Stimulated activated CD4-positive, alpha-beta T cell treated with anti-CD3 and anti-CD28 coated beads, Interleukin-4, amount 100 ng/mL, for 4 hours (primary cell): ENCODE measurements around the gene CIC.
A peak's percentile ranks its signal among the peaks of the same experiment; 100 is the strongest.

ENCODE experiments used
- DNase-seq, 2 experiments: peaks; one replicate each; pipeline ENCODE4 v3.0.0-alpha.2; 2020

CIC gene

GRCh38 chr19:42244347-42245220 lies 24.5 kb upstream of the CIC start:
- DNase-seq, result peak; percentile 85 to 93

DNA sequence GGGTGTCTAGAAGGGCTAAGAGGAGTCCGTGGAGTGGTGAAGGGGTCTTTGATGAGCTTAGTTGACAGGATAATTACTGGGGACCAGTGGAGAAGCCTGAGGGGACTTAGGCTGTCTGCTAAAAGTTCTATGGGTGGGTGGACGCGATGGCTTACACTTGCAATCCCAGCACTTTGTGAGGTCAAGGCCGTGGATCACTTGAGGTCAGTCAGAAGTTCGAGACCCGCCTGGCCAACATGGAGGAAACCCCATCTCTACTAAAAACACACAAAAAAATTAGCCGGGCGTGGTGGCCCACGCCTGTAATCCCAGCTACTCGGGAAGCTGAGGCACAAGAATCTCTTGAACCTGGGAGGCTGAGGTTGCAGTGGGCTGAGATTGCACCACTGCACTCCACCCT lies 23.8 kb upstream of the CIC start:
- no peak for DNase-seq

- no peak for DNase-seq
Observed at GRCh38 chr19:42246143-42246921, 22.7 kb upstream of the CIC start.

DNA sequence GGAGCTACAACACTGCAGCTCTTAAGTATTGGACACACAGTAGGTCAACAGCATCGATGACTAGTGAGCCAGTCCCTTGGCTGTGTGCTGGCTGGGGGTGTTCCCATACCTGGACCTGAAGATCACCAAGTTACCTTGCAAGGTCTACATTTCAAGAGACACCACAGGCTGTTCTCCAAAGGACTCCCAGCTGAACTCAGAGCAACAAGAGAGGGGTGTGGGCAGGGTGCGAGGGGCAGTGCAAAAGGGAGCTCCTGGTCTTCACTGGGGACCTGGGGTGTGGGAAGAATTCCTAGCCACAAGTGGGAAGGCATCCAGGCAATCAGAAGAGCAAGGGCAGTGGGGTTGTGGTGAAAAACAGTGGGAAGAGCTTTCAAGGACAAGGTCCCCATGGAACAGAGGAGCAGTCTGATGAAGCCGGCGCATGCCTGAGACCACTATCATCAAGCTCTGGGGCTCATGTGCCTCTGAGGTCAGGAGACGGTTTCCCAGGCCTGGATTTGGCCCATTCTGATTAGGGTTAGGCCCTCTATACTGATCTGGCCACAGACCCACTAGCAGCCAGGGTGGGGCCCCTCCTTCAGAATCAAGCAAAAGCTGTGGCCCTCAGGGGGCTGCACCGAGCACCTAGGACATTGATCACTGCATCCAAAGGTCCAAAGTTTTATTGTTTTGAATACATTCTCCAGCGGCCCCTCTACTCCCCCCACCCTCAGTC lies 22.0 kb upstream of the CIC start:
- DNase-seq, result no peak

- DNase-seq, result no peak
Observed at GRCh38 chr19:42247640-42248199, 21.3 kb upstream of the CIC start.

GRCh38 chr19:42248270-42249148 lies 20.5 kb upstream of the CIC start:
- no peak for DNase-seq

DNA sequence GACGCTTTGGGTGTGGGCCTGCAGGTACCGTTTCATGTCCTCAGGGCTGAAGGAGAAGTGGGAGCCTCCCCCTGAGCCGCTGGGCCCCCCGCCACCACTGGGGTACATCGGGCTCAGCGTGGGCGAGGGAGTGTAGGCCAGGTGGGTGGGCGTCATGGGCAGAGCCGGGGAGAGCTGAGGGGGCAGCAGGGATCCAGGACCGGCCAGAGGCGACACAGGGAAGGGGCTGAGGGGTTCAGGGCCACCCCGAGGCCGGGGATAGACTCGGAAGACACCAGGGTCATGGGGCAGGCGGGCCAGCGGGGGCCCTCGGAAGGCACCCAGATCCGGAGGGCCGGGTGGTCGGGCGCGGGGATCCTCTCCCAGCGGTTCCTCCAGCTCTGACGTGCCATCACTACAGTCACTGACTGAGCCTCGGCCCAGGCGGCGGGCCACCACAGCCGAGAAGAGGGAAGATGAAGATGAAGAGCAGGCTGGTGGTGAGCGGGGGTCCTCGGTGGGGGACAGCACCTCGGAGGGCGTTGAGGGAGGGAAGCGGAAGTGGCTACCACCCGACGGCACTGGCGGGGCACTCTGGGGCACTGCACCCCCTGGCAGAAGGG lies 19.8 kb upstream of the CIC start:
- DNase-seq, result no peak

DNA sequence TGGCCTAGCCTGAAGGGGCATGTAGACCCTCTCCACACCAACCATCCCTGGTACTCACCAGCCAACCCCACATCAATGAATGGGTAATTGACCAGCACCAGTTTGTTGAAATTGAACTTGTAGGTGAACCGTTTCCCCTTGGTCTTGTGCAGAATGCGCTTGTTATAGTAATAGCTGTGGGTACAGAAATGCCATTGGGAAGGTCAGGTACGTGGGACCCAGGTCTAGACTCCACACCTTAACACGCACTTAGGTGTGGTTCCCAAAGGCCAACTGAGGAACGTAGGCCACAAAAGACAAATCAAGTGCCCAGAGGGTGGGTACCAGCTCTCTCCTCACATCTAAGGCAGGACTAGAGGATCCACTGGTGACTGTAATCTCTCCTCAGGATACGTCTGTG lies 19.3 kb upstream of the CIC start:
- no peak for DNase-seq

DNA sequence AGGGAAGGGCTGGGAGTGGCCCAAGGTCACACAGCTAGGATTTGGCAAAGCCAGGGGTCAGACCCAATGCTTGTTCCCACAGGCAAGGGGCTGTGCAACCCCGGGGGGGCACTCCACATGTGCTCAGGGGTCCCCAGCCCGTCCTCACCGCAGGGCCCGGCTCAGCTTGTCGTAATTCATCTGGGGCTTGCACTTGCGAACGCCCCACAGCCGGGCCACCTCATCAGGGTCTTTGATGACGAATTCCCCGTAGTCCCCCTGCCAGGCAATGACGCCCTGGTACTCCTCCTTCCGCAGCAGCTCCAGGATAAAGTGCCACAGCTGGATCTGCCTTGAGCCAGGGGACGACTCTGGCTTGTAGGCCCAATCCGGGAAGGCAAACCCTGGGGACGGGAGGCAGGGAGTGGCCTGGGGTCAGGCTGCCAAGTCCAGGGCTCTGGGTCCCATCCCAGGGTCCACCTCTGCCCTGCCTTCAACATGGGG lies 18.8 kb upstream of the CIC start:
- DNase-seq, result no peak

DNA sequence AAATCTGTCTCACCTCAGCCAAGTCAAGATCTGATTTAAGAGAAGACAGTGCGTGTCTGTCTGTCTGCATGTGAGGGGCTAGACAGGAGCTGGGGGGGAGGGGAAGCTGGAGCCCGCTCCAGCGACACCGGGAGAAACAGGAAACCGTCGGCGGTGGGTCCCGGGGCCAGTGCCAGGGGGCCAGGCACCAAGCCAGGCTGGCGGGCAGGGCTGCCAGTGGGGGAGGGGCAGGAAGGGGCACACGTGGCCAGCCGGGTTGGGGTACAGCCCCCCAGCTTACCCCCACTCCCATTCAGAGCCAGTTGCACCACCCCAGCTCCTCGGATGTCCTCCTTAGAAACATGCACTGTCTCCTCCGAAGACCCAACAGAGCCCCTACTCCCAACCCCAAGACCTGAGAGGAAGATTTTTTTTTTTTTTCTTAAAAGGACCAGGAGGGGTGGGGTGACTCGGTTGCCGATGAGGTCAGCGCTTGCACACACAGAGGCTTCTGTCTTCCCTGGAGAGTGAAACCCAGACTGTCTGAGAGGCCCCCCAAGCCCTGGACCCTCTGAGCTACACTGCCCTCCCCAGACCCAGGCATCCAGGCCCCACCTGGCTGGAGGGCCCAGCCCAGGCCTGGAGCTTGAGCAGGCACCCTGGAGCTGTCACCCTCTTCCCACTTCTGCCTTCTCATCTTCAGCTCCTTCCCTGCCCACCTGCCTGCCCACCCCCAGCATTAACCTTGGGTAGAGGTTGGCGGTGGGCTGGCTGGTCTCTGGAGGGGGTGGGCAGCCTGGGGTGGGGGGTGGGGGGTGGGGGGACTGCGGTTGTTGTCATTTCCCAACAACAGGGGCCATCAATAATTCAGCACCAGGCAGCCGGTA lies 18.2 kb upstream of the CIC start:
- no peak for DNase-seq

DNA sequence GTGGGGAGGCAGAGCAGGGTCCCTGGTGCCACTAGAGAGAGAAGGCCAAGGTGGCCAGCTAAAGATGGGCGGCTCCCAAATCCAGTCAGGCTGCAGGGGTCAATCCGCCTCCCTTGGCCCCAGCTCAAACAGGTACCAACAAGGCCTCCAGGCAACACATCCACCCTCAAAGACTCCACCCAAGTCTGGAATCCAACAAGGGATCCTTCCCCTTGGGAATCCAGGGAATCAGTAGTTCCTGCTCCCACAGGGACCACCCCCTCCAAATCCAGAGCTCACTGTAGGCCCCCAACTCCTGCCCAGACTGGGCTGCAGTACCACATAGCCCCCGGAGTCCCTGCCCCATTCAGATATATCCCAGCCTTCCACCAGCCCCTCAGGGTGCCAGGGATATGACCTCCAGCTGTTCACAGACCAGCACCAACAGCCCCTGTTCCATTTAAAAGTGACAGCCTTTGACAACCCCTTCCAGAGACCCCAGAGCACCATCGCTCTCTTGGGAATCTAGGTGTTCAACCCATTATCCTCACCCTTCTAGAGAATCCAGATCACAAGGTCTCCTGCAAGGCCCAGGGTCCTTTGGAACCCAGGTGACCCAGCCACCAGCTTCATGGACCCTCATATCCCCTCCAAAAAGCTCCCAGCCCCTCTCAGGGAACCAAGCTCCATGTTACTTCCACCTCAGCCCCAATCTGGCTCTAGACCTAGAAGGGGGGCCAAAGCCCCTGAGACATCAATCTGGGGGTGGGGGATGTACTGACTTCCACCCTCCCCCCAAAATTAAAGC lies 17.3 kb upstream of the CIC start:
- DNase-seq, result no peak

DNA sequence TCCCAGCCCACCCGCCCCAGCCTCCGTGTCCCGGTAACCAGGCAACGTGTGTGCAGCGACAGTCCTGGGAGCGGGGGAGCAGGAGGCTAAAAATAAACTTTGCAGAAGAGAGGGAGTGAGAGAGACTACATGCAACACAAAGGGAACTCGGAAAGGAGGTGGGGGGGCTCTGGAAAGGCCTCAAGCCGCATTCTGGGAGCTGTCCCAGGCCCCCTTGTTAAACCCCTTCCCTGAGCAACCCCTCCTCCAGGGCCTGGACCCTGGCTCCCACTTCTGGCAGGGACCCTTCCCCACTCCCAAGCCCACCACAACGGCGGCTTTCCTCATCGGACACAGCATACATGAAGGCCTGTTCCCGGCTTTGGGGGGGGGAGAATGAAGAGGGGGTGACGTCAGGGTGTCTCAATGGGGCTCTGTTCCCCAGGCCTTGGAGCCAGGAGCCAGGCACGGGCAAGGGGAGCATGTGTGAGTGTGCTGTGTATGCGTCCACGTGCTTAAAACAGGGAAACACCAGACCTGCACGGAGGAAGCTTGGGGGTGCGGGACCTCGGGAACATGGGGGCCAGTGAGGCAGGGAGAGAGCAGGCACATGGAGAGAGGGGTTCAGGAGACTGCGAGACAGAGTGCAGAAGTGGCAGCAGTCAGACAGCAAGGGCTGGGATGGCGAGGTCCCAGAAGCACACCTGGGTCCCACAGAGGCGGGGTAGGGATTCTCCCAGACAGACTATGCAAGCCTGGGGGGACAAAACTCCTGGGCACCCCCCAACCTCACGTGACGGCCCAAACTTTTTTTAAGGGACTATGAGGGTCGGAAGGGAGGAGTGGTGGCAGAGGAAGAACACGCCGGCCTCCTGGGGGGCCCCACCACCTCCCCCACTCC lies 16.4 kb upstream of the CIC start:
- no peak for DNase-seq

DNA sequence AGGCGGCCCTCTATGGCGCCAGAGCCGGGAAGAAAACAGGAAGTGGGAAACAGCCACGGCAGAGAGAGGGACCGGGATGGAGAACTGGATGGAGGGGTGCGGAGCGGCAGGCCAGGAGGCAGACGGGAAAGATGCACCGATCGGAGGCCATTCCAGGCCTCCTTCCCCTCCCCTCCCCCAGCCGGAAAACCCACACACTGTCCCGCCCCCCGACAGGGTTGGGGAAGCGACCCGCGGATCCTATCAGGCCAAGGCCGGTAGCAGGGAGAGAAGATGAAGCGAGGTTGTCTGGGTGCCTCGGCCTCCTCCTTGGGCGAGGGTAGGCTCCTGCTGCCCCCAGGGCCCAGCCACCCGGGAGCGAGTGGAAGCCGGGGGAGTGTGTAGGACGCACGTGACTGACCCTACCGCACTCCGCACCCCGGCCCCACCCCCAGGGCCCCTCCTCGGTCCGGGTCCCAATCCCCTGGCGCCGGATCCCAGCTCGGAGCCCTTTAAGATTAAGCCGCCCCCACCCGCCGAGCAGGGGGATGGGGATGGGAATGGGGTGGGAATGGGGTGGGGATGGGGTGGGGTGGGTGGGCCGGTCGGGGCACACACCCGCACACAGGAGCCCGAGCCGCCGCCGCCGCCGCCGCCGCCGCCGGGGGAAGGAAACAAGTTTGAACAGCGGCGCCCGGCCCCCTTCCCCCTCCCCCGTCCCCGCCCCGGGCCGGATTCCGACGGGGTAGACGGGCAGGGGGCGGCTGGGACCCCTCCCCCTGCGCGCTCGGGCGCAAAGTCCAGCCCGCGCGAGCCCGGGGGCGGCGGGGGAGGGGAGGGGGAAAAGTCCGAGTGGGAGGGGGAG lies 15.6 kb upstream of the CIC start:
- DNase-seq, result peak; percentile 46 to 65

DNA sequence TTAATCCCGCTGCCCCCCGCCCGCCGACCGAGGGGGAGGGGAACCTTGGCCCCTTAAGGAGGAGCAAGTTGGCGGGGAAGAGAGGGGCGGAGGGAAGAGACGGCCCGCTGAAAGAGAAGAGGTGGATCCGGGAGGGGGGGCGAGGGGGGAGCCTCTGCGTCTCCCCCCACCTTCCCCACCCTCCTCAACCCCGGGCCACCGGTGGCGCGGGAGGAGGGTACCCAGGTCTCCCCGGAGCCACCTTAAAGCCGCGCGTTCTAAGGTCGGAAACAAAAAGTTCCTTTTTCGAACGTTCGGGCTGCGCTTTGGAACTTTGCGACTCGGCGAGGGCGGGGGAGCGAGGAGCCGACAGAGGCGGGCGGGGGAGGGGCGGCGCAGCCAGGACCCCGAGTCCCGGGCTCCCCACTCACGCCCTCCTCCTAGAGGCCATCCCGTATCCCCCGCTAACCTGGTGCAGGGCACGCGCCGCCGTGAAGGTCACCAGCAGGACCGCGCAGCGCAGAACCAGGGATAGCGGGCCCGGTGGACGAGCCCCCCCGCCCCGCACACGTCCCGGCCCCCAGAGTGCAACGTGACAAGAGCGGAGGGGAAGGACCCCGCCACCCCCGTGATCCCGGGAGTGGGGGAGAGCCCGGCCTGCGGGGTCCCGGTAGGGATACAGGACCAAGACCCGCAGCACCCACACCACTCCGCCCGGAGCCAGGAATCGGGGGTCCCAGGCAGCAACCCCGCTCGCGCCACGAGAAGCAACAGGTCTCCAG lies 14.8 kb upstream of the CIC start:
- peak; percentile 79 to 80 for DNase-seq

- DNase-seq, result peak; percentile 91 to 94
Observed at GRCh38 chr19:42254850-42255765, 13.9 kb upstream of the CIC start, which contains the start of gene ERF. Gene ERF, minus strand, starts transcription at chr19:42255128. Its CDS starts 129 bp downstream, at chr19:42254999.
